Kasumi-1 (cell line): ENCODE measurements around the gene MTA3.

Experiments used
- DNase-seq, 2 experiments: peaks; one replicate each; lab custom pipeline; 2025; lab: John Stamatoyannopoulos, UW

MTA3 gene

DNA sequence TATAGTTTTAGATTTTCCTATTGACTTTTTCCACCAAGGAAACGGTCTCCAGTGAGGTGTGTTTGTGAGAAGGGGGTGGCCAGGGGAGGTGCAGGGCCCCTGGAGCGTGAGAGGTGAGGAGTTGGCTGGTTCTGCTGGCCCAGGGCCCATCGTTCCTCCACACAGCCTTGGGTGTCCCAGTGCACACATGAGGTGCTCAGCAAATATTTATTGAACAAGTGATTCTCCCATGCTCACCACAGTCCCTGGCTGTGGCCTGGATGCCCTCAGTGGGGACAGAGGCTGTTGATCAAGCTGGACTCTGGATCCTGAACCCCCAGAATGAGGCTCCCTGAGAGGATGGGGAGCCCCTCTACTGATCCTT lies 219.0 kb downstream of the MTA3 start:
- no peak for DNase-seq

- DNase-seq, result no peak
Measured at GRCh38 chr2:42787788-42788477, 219.5 kb downstream of the MTA3 start.

DNA sequence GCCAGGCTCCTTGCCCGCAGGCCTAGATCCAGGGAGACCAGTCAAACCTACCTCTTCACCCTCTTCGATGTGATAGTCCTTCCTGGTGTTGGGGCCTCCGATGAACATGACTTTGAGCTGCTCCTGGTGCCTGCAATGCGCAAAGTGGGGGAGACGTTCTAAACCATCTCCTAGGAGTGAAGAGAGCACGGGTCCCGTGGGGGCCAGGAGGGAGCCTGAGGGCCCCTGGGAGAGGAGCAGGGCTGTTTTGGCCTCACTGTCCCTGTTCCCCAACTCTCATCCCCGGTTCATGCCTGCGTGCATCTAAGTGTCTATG lies 220.0 kb downstream of the MTA3 start:
- no peak for DNase-seq

DNA sequence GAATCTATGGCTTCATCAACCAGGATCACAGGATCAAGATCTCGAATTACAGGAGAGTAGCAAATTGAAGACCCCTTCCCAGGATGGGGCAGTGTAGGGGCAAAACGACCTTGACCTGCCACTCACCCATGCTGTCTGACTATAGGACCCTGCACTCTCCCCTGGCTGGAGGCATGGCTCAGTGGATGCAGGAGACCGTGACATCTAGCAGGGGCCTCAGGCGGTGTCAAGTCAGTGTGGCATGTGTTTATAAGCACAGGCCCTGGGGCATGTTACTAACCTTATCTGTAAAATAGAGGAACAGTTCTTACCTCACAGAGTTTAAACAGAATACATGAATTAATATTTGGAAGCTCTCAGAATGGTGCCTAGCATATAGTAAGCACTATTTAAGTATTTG lies 220.4 kb downstream of the MTA3 start:
- no peak for DNase-seq

GRCh38 chr2:42789751-42790150 lies 221.3 kb downstream of the MTA3 start:
- DNase-seq, result no peak

GRCh38 chr2:42791606-42792005 lies 223.2 kb downstream of the MTA3 start:
- DNase-seq, result no peak

DNA sequence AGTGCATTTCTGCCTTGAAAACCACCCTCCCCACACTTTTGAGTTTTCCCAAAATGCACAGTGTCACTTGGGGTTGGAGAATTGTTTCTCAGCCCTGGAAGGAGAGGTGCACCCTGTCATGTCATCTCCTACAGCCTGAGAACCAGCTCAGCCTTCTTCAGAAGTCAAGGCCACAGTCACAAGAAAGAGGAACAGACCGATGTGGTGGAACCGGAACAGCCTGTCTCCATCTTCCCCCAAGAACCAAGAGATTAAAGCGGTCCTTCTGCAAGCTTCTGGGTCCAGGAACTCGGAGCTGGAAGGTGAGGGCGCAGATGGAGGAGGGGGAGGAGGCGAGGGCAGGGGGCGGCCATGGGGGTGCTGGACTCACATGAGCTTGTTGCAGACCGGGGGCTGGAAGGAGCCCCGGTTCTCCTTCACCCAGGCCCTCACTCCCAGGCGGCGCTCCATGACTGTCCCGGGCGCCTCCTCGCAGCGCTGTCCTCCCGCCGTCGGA lies 223.7 kb downstream of the MTA3 start:
- DNase-seq, result peak; percentile 76 to 79

GRCh38 chr2:42792583-42793333 lies 224.3 kb downstream of the MTA3 start, which contains the start of gene HAAO:
TSS of gene HAAO (minus strand) at chr2:42792583. CDS start at chr2:42792536, 47 bp downstream.
- peak in 1 of 2 experiments; percentile 9 for DNase-seq

DNA sequence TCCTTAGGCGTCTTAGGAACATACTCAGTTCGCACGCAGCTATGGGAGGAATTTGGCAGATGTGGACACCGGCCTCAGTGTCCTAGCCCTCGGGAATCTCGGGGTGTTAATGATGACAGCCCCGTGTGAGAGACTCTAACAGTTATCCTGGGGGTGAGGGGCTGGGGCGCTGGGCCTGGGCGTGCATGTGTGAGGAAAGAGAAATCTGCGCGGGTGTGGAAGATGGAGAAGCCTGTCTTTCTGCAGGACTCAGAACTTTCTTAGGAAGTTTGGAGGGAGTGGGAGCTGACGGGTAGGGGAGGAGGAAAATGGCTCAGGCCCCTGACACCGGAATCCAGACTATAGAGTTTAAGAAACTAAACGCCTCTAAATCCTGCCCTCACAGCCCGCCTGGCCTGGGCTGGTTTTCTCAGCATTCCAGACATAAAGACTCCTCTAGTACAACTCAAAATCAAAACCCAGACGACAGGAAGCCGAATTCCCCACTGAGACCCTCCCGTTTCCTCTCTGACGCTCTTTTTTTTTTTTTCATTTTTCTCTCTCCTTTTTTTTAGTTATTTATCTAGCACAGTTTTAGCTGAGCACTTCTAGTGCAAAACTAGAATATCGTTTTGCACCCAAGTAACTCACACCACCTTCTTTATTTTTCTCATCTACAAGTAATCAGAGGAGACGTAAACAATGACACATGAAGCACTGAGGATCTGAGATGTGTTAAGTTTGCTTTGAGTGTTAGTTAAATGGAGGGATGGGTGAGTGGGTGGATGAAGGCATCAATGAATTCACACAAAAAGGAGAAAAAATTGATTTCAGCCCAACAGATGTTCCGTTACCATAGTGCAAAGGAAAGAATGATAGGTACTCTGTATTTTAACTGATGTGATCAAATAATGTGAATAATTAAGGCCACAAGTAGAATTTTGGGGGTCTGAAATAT lies 225.2 kb downstream of the MTA3 start:
- no peak for DNase-seq

GRCh38 chr2:42794271-42795046 lies 226.0 kb downstream of the MTA3 start:
- no peak for DNase-seq

- DNase-seq, result no peak
Measured at GRCh38 chr2:42795275-42795674, 226.8 kb downstream of the MTA3 start.

- no peak for DNase-seq
Measured at GRCh38 chr2:42795841-42796301, 227.4 kb downstream of the MTA3 start.

- DNase-seq, result no peak
Measured at GRCh38 chr2:42796427-42797248, 228.2 kb downstream of the MTA3 start.

DNA sequence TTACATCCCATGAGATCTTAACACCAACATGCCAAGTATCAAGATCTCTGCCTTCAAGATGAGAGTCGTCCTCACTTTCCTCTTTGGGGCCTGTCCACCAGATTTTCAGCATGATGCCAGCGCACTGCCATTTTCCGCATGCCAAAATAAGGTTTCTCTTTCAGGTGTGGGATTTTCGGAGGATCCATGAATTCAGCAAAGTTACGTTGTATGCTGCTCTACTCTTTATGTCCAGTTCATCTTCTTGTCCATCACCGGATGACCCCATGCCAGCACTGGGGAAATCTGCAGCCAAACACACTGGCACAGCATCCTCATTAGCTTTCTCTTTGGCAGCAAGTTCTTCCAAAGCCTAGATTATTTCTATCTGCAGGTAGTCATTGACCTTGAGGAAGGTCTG lies 228.8 kb downstream of the MTA3 start:
- DNase-seq, result no peak

- DNase-seq, result no peak
Measured at GRCh38 chr2:42799881-42800280, 231.4 kb downstream of the MTA3 start.

DNA sequence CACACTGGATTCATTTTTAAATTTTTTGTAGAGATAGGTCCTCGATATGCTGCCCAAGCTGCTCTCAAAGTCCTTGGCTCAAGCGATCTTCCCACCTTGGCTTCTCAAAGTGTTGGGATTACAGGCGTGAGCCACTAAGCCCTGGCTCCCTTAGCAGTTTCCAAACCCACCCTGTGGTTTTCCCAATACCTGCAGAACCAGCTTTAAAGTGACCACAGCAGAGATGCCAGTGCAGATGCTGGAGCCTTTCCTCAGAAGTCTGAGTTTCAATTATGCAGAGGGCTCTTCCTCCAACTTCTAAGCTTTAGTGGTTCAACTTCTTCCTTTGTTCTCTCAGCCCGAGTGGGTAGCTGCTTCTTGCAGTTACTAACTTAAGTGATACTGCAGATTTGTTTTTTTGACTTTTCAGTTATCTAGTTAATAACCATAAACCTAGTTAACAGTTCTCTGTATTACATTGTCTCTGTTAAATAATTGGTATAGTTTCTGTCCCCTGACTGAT lies 232.1 kb downstream of the MTA3 start:
- DNase-seq, result no peak

- no peak for DNase-seq
Measured at GRCh38 chr2:42800981-42801380, 232.5 kb downstream of the MTA3 start.

DNA sequence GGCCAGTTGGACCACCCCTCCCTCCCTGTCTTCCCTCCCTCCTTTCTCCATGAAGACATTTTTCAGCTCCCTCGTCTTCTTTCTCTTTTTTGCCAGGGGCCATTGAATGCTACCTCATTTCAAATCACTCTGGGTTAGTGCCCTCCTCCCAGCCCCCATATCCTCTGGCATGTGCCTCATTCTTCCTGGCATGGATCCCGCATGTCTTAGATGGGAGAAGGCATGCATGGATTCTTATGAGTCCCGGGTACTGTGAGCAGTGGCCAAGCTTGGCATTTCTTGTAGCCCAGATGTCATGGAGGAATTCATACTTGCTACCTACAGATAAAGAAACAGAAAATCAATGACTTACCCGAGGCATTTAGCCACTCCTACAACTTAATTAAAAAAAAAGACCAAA lies 232.9 kb downstream of the MTA3 start:
- no peak for DNase-seq

DNA sequence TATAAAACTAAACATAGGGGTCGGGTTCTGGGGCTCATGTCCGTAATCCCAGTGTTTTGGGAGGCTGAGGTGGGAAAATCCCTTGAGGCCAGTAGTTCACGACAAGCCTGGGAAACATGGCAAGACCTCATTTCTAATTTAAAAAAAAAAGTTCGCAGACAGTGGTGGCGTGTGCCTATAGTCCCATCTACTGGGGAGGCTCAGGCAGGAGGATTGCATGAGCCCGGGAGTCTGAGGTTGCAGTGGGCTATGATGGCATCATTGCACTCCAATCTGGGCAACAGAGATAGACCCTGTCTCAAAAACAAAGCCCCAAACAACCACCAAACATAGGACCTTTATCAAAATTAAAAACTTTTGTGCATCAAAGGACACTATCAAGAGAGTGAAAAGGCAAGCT lies 233.7 kb downstream of the MTA3 start:
- no peak for DNase-seq

GRCh38 chr2:42804338-42804737 lies 235.9 kb downstream of the MTA3 start:
- DNase-seq, result peak in 1 of 2 experiments; percentile 17
